Measurements from ENCODE around the gene MYD88. TPM values are rescaled to one million over a fixed set of nuclear protein-coding genes. Genes with fewer than 3 reads are reported as not detected.

Gene MYD88
- total RNA-seq (2014; rRNA removed; shearing (Covaris generic)), result 5.5 and 11.9 TPM in 2 replicates

GRCh38 chr3:38138349-38139190 lies at the start of gene MYD88:
Gene MYD88 (plus strand): TSS chr3:38138661. CDS start chr3:38138701, 40 bp downstream.
- peak; percentile 50 for DNase-seq (ENCODE audit: low spot score)

- no peak for DNase-seq (ENCODE audit: low spot score)
Observed at GRCh38 chr3:38089163-38089562, 49.3 kb upstream of the MYD88 start.

GRCh38 chr3:38090453-38090852 lies 48.0 kb upstream of the MYD88 start:
- no peak for DNase-seq (ENCODE audit: low spot score)

- DNase-seq (ENCODE audit: low spot score), result no peak
Observed at GRCh38 chr3:38094999-38095398, 43.5 kb upstream of the MYD88 start.

GRCh38 chr3:38095669-38096483 lies 42.6 kb upstream of the MYD88 start:
- no peak for DNase-seq (ENCODE audit: low spot score)

- no peak for DNase-seq (ENCODE audit: low spot score)
Observed at GRCh38 chr3:38097446-38098375, 40.8 kb upstream of the MYD88 start.

GRCh38 chr3:38098376-38098723 lies 40.1 kb upstream of the MYD88 start:
- DNase-seq (ENCODE audit: low spot score), result no peak

DNA sequence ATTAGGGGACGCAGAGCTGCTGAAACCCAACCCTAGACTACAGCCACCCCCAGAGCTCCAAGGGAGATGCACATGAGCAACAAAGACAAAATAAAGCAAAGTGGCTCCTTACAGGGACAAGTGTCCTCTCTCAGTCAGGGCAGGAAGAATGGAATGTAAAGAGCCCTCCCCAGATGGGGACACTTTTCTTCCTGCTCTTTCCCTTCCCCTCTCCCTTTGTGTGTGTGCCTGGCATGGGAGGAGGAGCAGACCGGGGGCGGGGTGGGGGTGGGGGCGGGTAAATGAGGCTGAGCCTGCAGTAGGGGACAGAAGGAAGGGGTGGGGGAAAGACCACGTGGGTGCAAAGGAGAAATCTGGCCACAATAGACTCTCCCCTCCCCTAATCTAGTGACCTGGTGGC lies 38.9 kb upstream of the MYD88 start:
- DNase-seq (ENCODE audit: low spot score), result no peak

DNA sequence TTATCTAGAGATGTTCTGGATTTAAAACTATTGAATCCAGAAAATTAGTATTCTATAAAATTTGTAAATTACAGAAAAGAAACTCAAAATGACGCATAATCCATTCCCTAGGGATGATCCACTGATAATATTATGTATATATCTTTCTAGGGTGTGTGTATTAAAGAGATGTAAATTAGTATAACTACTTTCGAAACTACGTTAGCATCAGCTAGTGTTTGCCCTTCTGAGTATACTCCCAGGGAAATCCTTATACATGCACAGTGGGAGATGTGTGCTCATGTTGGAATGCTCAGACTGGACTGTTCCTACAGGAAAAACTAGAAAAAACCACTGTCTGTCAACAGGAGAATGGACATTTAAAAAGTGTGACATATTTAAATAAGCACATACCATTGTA lies 38.0 kb upstream of the MYD88 start:
- no peak for DNase-seq (ENCODE audit: low spot score)

DNA sequence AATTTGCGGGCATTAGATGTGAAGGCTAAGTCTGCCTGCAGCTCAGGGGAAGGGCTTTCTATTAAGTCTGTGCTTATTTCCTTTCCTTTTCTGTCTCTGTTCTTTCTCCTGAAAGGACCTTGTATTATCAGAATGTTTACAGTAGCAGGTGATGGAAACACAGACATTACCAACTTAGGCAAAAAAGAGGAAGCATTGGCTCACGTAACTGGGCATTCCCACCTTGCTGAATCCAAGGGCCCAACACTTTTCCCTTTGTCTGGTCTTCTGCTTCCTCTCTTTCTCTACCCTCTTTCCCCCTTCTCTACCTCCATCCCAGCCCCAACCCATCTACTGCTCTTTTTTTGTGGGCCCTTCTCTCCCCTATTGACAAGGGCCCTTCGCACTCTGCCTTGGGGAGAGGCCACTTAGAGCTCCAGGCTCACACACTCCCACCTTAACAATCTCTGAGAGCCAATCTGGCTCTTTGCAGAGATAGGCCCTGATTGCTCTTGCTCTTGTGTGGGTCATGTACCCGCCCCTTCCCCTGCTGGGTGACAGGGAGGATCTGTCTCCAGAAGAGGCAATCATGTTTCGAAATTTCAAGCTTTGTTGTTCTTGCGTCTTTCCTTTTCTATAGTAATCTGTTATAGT lies 36.5 kb upstream of the MYD88 start:
- DNase-seq (ENCODE audit: low spot score), result no peak

GRCh38 chr3:38102444-38102814 lies 36.0 kb upstream of the MYD88 start:
- no peak for DNase-seq (ENCODE audit: low spot score)

DNA sequence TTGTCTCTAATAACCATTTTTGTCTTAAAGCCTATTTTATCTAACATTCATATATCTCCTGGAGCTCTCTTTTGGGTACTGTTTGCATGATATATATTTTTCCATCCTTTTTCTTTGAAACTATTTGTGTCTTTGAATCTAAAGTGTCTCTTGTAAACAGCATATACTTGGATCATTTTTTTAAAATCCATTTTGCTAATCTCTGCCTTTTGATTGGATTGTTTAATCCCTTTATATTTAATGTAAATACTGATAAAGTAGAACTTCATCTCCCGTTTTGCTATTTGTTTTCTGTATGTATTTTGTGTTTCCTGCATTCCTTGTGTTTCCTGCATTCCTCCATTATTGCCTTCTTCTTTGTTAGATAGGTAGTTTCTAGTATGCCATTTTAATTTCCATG lies 32.9 kb upstream of the MYD88 start:
- DNase-seq (ENCODE audit: low spot score), result no peak

DNA sequence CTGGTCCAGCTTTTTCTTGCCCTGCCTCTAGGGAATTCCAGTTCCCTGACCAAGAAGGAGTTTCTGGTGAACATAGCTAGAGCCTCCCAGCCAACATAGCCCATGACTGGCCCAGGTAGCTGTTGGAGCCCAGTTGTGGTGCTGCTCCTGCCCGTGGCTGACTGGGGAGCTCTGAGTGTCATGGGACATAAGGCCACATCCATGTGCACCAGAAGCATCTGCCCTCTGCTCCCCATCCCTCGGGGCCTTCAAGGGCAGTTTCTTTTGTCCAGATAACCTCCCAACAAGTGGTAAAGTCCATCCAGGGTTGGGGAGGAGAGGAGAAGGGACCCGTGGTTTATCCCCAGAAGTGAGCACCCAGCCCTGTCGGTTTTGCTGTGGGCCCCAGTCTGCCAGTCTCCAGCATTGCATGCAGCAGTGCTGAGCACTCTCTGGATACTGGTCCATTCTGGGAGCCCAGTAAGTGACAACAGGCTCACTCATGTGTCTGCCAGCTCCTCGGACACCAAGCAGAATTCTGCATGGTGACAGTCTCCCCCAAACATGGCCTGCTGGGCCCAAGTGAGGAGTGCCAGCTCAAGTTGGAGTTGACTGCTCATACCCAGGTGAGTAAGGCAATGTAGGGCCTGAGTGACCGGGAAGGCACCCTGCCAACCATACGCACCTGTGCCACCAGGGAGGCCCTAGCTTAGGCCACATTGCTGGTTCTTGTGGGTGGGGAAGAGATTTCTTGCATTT lies 30.4 kb upstream of the MYD88 start:
- no peak for DNase-seq (ENCODE audit: low spot score)

- no peak for DNase-seq (ENCODE audit: low spot score)
Observed at GRCh38 chr3:38108649-38109579, 29.5 kb upstream of the MYD88 start.

GRCh38 chr3:38109580-38110313 lies 28.7 kb upstream of the MYD88 start:
- DNase-seq (ENCODE audit: low spot score), result no peak

- DNase-seq (ENCODE audit: low spot score), result no peak
Observed at GRCh38 chr3:38110314-38111050, 28.0 kb upstream of the MYD88 start.

DNA sequence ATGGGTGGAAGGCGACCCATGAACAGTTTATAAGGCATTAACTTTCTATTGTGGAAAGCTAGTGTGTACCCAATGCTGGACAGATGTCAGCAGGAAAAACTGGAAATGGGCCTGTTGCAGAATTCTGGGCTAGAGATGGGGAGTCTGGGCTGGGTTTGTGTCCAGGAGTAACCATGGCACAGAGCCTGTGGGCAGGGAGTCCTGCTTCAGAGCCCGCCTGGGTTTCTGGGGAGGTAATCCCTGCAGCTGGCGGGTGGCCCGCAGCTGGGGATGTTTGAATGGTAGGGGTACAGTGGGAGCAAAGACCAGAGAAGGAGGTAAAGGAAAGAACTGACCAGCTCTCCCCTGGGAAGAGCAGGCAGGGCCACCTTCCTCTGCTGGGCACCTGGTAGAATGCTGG lies 27.3 kb upstream of the MYD88 start:
- DNase-seq (ENCODE audit: low spot score), result no peak
